Gastroesophageal sphincter (tissue), 3 donors: ENCODE measurements around the gene REEP1.

Experiments
- POLR2AphosphoS5 ChIP-seq: sonication (generic); formaldehyde crosslinking; IDR thresholded peaks from one replicate; pipeline ENCODE4 v1.6.1; 2017; ENCODE audit warnings: antibody characterized with exemption
- TF ChIP-seq, protein P1 (sequence below), 4 experiments: fragments of 200-600 bp in 2 of 4; fragments of 450-650 bp in 2 of 4; sonication (generic) in 1 of 4; IDR thresholded peaks; one replicate each; pipeline ENCODE4 v1.5.1; 2017 to 2019; ENCODE audit warnings: antibody characterized with exemption in 4 of 4, mild to moderate bottlenecking in 2 of 4, moderate library complexity in 2 of 4

- TF ChIP-seq, protein P1, sequence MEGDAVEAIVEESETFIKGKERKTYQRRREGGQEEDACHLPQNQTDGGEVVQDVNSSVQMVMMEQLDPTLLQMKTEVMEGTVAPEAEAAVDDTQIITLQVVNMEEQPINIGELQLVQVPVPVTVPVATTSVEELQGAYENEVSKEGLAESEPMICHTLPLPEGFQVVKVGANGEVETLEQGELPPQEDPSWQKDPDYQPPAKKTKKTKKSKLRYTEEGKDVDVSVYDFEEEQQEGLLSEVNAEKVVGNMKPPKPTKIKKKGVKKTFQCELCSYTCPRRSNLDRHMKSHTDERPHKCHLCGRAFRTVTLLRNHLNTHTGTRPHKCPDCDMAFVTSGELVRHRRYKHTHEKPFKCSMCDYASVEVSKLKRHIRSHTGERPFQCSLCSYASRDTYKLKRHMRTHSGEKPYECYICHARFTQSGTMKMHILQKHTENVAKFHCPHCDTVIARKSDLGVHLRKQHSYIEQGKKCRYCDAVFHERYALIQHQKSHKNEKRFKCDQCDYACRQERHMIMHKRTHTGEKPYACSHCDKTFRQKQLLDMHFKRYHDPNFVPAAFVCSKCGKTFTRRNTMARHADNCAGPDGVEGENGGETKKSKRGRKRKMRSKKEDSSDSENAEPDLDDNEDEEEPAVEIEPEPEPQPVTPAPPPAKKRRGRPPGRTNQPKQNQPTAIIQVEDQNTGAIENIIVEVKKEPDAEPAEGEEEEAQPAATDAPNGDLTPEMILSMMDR (IDR thresholded peaks at IDR 0.05) = no peak
- no peak for TF ChIP-seq POLR2AphosphoS5
Observed at GRCh38 chr2:86256300-86256699, 81.1 kb downstream of the REEP1 start.
